Upper lobe of left lung (tissue), 4 donors: ENCODE results near the gene ZFHX2.

ENCODE experiments used
- CTCF ChIP-seq, 6 experiments: fragments of 450-650 bp in 4 of 6; fragments of 200-600 bp in 2 of 6; sonication (generic) in 2 of 6; IDR thresholded peaks; one replicate each; pipeline ENCODE4 v1.5.1; 2016 to 2019; ENCODE audit warnings: antibody characterized with exemption in 6 of 6
- EP300 ChIP-seq, 4 donors: sonication (generic); formaldehyde crosslinking; IDR thresholded peaks; one replicate each; pipeline ENCODE4 v1.5.1; 2017; ENCODE audit warnings: antibody characterized with exemption in 4 of 4, control low read depth in 2 of 4
- POLR2A ChIP-seq, 4 donors: fragments of 450-650 bp; IDR thresholded peaks; one replicate each; pipeline ENCODE4 v1.5.1; 2016 to 2017; ENCODE audit warnings: antibody characterized with exemption in 4 of 4, mild to moderate bottlenecking in 2 of 4
- POLR2AphosphoS5 ChIP-seq, 2 donors: sonication (generic); formaldehyde crosslinking; IDR thresholded peaks; one replicate each; pipeline ENCODE4 v1.5.1; 2017; ENCODE audit warnings: antibody characterized with exemption in 2 of 2

DNA sequence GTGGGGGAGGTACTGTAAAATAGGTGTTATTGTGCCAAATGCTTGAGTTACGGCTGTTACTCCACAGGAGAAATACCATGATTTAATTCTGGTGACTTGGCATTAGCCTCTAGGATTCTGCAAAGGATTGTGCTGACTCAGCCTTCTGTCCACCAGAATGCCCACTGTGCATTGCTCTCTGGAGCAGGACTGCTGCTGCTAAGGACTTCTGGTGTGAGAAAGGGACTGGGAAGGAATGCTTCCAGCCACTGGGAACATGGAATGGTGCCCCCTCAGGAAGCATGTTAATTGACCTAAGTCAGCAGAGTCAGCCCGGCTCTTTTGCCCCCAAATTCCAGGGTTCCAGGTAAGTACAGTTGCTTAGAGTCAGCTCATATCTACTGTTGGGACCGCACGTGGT lies 32.9 kb downstream of the ZFHX2 start:
- TF ChIP-seq CTCF (IDR thresholded peaks at IDR 0.05) (no peak), POLR2A (IDR thresholded peaks at IDR 0.05) (no peak), POLR2AphosphoS5 (IDR thresholded peaks at IDR 0.05) (no peak), EP300 (IDR thresholded peaks at IDR 0.05) (no peak)
